Right ventricle myocardium superior (tissue), 1 donor: ENCODE results near the gene DLGAP4. TPM values are rescaled to one million over a fixed set of nuclear protein-coding genes. Genes with fewer than 3 reads are reported as not detected.
"Not testable (repeated sequence)": the region's sequence is repeated elsewhere in the genome, so short reads cannot be mapped to it uniquely, and the experiment has no call there.

Experiments used
- ATAC-seq: fragments of 200-7000 bp; cut with Tn5 transposase; one replicate; pipeline ENCODE4 v1.9.1; 2020; ENCODE audit warnings: mild to moderate bottlenecking; ENCODE audit not compliant: poor library complexity
- DNase-seq: peaks from one replicate; pipeline ENCODE4 v3.0.0-alpha.2; 2020
- intact Hi-C: fragments of 100-400 bp; cut with DNase I; formaldehyde crosslinking; loops from one replicate; pipeline ENCODE4 v1.11.2; 2022
- total RNA-seq: library from RNA; stranded (reverse); fragmentation: NEBNext Ultra II Directional; extraction: Animal tissue kit (Norgen Biotek cat#: 25700); gene quantifications from one replicate; pipeline ENCODE4 v1.2.1, GENCODE V29; 2021
- donor health status: DM: no; HTN: yes; CAD: no; lungs with severe emphysema.

Gene DLGAP4
- total RNA-seq, 1 donor from 2014 or later, result 40.9 TPM

DNA sequence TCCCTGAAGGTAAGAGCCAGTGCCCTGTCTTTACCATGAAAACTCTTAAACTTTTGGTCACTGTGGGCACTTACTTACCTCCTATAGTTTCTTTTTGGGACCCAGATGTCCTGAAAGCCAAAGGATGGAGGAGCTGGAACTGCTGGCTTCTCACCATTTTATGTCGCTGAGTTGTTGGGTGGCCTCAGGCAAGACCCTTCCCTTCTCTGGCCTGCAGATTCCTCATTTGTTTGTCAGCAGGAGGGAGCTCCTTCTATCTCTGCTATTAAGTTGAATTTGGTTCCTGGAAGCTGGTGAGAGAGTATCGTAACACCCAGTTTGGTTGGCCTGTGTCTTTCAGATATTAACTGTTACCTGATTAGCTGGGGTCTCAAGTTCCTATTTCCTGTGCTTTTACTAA lies 167.0 kb downstream of the DLGAP4 start:
- no peak for ATAC-seq
- intact Hi-C loops, result no loop called here
- DNase-seq, result no peak

DNA sequence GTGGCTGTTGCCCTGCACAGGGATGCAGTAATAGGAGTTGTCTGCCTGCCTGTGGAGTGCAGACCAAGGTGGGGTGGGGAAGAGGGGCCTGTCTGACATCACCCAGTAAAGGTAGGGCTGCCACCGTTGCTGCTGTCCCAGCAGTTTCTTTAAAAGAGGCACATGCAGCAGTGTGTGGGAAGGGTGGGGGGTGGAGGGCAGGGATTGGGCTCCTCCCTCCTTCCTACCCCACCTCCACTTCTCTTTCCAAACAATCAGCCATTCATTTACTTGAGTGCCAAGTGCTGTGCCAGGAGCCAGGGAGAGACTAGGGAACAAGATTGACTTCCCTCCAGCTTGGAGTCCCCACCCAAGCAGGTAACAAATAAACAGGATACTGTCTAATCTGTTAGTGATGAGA lies 168.4 kb downstream of the DLGAP4 start:
- intact Hi-C loops, result no loop called here
- ATAC-seq (no peak), DNase-seq (no peak)

DNA sequence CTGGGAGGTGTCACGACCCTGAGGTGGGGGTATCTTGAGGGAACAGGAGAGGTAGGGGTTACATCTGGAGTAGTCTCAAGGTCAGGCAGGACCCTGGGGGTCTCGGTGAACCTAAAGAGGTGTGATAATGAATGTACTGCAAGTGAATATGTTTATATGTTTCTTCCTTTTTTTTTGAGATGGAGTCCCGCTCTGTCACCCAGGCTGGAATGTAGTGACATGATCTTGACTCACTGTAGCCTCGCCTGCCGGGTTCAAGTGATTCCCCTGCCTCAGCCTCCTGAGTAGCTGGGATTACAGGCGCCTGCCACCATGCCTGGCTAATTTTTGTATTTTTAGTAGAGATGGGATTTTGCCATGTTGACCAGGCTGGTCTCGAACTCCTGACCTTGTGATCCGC lies 168.9 kb downstream of the DLGAP4 start:
- DNase-seq, intact Hi-C loops: not testable (repeated sequence)

DNA sequence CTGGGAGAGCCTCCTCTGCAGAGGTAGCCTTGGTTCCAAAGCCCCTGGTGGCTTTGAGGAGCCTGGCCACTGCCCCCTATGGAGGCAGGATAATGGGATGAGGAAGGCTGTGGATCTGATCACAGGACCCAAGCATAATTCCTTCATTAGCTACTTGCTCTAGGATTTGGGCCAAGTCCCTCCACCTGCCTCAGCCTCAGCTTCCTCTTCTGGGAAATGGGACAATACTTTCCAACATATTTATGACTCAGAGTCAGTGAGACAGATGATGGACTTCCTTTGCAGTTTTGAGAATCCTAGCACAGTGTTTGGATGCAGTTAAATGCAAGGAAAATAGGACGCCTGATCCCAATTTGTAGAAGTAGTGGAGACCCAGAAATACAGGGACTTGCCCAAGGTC lies 171.3 kb downstream of the DLGAP4 start:
- DNase-seq (no peak), ATAC-seq (no peak)
- intact Hi-C loops, result no loop called here

More for the DNA sequence above, 168.9 kb downstream of the DLGAP4 start:
- not testable (repeated sequence) for ATAC-seq

DNA sequence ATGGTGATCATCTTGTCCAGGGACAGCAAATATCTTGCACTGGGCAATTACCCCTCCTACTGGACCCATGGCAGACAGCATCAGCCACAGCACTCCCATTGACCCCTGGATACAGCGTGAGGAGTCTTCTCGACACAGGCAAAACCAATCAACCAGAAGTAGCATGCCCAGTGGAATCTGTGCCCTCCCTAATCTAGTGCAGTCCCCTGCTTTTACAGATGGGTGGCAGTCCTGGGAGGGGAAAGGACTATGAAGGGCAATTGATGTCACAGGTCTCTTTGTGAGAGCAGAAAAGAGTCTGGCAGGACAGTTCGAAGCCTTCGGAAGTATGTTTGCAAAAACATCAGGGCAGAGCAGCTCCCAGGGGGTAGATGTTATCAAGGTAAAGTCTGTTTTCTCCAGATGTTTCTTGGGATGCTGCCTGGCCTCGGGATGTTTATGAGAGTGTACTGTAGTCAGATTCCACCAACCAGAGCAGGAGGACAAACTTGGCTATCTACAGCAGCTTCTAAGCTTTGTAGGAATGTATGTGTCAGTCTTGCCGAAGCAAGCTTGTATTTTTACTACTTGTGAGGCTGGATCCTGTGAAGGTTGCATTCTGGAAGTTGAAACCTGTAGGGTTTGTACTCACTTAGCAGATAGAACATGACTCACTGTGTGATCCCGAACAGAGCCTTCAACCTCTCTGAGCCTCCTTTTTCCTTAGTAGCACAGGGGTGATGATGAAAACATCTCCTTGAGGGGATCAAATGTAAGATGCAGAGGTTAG lies 172.2 kb downstream of the DLGAP4 start:
- DNase-seq, result no peak
- ATAC-seq, result no peak
- intact Hi-C loops, result no loop called here

DNA sequence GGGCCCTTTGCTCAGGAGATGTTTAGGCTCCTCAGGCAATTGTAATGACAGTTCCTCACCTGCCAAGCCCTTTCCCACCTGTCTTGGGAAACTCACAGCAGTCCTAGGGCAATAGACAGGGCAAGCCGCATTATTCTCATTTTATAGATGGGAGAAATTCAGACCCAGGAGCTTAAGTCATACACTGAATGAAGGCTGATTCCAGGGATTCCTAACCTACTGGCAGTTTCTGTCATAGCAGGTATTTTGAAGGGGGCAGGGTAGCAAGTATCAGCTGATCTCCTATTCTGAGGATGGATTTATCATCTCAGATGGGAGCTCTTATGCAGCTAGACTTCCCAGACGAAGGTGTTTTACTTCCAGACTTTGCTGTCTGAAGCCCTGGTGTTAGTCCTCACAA lies 173.8 kb downstream of the DLGAP4 start:
- intact Hi-C loops, result no loop called here
- ATAC-seq, result no peak

DNA sequence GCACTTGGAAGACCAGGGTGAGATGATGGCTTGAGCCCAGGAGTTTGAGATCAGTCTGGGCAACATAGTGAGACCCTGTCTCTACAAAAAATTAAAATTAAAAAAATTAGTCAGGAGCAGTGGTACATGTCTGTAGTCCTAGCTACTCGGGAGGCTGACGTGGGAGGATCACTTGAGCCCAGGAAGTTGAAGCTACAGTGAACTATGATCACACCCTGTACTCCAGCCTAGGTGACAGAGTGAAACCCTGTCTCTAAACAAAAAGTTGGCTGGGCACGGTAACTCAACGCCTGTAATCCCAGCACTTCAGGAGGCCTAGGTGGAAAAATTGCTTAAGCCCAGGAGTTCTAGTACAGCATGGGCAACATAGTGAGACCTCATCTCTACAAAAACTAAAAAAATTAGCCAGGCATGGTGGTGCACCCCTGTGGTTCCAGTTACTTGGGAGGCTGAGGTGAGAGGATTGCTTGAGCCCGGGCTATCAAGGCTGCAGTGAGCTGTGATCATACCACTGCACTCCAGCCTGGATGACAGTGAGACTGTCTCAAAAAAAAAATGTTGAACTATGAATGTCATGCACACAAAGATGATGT lies 174.4 kb downstream of the DLGAP4 start:
- DNase-seq (no peak), ATAC-seq (no peak)
- intact Hi-C loops, result no loop called here

More for the DNA sequence above, 173.8 kb downstream of the DLGAP4 start:
- DNase-seq, result no peak

DNA sequence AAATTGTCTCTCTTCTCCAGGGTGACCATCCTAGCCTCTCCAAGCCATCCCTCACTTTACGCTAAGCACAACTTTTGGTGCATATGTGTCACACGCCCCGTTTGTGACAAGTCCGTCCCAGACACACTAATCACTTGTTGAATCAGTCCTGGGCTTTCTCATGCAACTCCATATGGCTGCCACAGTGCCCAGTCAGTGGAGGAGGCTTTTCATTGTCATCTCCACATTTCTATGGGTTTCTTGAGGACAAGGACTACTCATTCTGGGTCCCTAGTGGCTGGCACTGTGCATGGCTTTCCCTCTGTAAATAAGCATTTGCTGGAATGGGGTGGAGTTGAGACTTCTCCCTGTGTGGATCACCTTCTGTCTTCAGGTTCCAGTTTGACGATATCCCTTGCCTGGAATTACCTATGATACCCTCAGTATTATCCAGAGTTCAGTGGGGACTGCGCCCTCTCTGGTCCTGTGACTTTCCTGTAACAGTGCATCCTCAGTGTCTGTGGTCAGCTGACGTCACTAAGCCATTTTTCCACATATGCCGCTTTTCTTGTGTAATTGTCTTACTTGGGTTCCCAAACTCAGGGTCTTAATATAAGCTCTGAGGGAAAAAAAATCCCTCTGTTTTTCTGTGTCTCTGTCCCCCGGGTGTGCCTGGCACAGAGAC lies 175.4 kb downstream of the DLGAP4 start:
- DNase-seq, result no peak
- ATAC-seq, result peak; percentile 2
- intact Hi-C loops, result no loop called here

DNA sequence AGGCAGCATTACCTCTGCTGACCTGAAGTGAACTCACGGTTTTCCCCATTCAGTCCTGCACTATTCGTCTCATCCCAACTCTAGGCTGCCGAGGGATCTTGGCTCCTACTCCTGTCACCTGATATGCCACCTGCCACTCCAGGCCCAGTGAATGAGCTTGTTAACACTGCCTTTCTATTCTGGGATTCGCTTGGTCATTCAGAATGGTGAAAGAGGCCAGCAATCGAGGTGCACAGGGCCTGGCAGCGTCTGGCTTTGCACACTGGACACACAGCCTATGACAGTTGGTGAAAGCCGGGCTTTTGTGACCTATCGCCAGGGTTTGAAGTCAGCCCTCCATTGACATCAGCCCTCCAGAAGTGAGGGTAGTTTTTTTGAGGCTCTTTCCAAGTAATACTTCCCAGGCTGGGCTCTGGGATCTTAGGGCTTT lies 175.9 kb downstream of the DLGAP4 start:
- DNase-seq, result peak; percentile 67

DNA sequence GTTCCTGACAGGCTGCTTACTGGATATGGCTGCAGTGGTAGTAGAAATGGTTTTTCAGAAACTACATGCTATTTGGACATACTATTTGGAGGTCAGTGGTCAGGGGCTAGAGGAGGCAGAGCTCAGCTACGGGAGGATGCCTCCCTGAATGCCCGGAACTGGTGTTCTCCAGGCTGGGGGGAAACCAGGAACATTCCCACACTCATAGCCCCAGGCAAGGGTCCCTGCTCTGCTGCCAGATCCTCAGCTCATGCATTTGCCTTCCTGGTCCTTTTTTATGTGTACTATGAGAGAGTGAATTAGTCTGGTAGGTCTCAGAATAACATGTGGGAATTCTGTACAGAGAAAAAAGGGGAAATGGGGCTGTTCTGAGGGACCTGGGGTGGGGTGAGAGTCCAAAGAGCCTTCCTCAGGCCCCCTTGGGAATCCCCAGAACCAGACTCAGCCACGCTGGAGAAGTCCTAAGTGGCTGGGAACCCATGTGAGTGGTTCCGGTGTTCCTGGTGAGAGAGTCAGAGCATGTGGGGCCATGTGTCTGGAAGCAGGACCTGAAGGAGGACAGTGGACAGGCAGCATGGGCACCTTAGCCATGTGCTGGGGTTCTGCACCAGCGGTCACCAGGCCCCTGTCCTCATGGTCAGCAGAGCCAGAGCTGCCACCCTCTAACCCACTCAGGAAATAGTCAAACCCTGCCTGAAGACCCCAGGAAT lies 177.2 kb downstream of the DLGAP4 start:
- DNase-seq (no peak), ATAC-seq (no peak)
- intact Hi-C loops, result no loop called here

More for the DNA sequence above, 175.9 kb downstream of the DLGAP4 start:
- intact Hi-C loops, result no loop called here
- peak; percentile 86 for ATAC-seq

DNA sequence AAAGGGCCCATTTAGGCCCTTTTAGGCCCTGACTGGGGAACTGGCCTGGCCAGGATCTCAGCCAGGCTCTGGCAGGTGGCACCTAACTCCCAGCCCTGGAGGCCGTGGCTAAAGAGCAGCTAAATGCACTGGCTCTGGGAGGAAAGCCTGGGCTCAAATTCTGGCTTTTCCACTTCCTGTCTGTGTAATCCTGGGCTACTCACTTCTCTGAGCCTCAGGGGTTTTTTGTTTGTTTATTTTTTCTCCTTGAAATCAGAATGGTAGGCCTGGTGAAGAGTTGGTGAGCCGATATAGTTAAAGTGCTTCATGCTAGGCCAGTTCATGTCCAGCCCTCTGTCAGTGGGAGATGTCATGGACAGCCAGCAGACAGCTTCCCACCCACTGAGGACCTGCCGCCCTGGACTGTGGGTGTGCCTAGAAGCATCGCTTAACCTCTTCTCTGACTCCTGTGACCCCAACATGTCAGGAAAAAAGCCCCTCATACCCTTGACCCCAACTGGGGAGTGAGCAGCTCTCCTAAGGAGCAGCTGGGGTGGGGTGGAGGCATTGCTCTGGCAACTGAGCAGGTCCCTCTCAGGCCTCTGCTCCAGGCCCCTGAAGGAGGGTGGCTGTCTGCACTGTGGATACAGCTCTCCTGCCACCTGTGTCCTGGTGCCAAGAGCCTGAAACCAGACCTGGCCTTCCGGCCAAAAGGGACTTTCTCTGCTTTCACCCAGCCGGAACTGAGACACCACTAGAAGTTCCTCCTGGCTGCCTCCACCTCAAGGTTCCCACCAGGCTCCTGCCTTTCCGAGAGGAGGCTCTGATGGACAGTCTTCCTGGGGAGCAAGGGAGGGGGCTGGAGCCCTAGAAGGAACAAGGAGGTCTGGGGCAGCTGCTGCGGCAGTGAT lies 178.0 kb downstream of the DLGAP4 start:
- DNase-seq (no peak), ATAC-seq (peak; percentile 8)
- intact Hi-C loops, result no loop called here

DNA sequence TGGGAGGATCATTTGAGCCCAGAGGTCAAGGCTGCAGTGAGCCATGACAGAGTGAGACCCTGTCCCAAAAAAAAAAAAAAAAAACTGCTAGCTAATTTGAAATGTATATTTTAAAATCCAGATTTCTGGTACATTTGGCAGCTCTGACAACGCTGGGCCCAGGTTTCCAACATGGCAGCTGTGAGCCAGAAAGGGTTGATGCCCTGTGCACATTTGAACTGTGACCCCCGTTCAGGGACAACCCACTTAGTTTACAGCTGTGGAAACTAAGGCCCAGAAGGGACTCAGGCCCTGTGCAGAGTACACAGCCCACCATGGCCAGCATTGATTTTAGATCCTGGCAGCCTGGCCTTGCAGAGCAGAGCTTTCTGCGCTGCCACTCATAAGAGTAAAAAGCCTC lies 179.1 kb downstream of the DLGAP4 start:
- intact Hi-C loops, result no loop called here
- DNase-seq (no peak), ATAC-seq (no peak)

DNA sequence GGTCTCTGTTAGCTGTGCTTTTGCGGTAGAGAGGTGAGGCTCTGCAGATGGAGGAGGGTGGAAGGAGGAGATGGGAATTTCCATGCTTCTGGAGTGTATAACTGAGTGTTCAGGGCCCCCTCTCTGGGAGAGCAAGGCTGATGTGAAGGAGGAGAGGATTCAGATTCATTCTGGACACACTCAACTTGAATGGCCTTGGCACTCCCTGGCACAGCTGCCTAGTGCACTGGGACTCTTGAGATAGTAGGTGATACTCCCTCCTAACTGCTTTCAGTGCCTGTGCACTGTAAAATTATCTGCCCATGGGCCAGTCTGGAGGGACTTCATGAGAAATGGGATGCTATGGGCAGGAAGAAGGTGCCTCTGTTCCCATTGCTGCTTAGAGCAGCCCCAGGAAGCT lies 180.9 kb downstream of the DLGAP4 start:
- DNase-seq (no peak), ATAC-seq (peak; percentile 36)
- intact Hi-C loops, result no loop called here

DNA sequence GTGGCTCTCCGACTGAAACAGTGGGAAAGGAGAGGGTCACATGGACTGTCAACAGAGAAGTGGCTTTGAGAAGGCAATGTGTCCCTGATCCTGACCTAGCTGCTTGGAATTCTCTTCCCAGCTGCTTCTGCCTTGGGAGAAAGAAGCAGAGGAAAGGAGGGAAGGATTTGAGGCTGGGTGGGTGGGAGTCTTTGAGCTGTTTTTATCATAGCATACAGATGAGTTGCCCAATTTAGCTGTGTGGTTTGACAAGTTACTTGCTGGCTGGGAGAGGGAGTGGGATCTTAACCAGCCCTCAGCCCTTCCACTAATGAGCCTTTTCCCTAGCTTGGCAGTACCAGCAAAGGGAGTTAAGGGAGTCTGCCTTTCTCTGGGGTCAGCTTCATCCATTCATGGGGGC lies 184.1 kb downstream of the DLGAP4 start:
- no peak for DNase-seq
- intact Hi-C loops, result no loop called here
- no peak for ATAC-seq

DNA sequence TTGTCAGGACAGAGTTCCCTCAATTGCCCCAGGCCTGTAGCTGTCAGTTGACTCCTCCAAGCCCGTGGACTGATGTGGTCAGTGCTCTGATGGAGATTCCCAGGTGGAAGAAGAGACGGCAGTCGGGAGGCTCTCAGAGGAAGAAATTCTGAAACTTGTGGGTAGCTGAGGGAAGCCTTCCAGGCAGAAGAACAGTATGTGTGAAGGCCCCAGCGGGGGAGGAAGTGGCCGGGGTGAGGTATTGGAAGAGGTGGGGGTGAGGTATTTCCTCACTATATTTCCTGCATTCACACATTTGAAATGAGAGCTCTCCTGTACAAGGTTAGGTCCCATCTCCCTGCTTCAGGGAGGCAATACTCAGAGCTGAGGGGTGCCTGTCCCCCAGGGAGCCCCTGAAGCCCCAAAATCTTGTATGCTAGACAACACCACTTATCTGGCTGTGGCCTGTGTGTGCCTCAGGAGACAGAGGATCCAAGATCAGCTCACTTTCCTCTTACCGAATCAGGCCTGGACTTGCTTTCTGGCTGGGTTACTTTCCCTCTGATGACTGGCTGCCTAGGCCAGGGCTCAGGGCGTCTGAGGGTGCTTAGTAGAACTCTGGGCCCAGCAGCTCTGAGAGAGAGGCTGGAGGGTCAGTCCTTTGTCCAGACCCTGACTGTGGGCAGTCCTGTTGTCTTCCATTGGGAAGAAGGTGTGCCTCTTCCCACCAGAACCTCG lies 185.9 kb downstream of the DLGAP4 start:
- DNase-seq (no peak), ATAC-seq (no peak)
- intact Hi-C loops, result no loop called here

DNA sequence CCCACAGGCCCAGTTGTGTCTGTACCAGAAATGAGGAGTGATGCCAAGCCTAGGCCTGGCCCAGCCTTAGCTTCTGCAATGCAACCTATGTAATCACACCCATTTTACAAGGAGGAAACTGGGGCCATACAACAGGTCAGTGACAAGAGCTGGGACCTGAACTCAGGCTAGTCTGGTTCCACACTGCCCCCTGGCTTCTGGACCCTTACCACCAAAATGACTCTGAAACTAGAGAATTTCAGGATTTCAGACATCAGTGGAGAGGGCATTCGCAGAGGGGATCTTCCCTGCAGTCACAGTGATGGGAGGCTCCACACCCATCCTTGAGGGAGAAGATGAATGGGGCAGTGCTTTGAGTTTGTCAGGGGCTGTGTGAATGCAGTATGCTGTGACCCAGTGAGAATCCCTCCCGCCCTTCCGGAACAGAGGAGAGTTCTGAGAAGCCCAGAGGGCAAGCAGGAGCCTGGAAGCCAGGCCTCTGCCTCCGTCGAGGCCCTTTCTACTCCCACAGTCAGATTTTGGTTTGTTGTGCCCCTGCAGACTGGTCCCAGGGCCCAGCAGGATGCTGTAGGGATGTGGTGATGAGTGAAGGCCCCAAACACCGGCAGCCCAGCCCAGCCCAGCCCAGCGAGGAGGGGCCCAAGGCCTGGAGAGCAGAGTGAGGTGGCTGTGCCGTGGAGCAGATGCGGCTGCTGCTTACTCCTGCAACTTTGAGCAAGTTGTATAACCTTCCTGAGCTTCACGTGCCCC lies 187.1 kb downstream of the DLGAP4 start:
- peak; percentile 4 for ATAC-seq
- intact Hi-C loops, result no loop called here
- no peak for DNase-seq

DNA sequence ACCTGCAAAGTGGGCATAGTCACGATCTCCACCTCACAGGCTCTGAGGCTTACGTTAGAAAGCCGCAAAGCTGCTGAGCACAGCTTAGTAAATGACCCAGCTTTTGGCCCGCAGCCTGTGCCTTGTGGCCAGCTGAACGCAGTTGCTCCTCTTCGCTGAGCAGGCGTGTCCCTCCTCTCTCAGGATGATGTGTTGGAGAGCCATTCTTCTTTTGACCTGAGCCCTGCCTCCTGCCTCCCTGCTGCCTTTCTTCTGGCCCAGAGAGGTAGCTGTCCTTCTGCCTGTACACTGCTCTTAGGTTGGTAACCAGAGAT lies 187.6 kb downstream of the DLGAP4 start:
- intact Hi-C loops, result no loop called here
- ATAC-seq (peak; percentile 56), DNase-seq (peak; percentile 85)
